HG02798 (cell line): ENCODE measurements around the gene ASPA.
"Not testable (repeated sequence)": the region's sequence is repeated elsewhere in the genome, so short reads cannot be mapped to it uniquely, and the experiment has no call there.

ENCODE experiments used
- ATAC-seq: cut with Tn5 transposase; IDR thresholded peaks from one replicate; pipeline ENCODE4 v1.9.1; 2021; ENCODE audit warnings: mild to moderate bottlenecking; ENCODE audit not compliant: unreplicated experiment, poor library complexity

The ASPA gene

DNA sequence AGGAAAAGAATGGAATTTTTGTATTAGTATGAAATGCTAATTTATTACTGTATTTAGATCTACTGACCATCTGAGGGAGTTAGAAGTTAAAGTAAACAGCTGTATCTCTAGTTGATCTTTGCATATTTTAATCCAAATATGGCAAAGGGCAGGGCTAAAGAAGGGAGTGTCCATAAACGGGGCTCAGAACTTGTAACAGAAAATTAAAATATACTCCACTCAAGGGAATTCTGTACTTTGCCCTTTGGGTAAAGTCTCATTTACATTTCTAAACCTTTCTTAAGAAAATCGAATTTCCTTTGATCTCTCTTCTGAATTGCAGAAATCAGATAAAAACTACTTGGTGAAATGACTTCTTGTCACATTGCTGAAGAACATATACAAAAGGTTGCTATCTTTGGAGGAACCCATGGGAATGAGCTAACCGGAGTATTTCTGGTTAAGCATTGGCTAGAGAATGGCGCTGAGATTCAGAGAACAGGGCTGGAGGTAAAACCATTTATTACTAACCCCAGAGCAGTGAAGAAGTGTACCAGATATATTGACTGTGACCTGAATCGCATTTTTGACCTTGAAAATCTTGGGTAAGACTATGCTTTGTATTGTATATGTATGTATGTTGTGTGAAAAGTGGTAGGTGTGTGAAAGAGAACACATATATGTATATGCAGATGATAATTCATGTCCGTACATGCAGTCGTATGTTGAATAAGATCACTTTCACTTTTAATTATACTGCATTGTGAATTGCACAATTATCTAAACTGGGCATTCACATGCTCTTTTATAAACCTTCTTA lies at the start of gene ASPA:
Gene ASPA (plus strand): TSS at position 186 of the 799 bp plus-strand sequence. CDS start 163 bp downstream, at position 349.
- no peak for ATAC-seq

DNA sequence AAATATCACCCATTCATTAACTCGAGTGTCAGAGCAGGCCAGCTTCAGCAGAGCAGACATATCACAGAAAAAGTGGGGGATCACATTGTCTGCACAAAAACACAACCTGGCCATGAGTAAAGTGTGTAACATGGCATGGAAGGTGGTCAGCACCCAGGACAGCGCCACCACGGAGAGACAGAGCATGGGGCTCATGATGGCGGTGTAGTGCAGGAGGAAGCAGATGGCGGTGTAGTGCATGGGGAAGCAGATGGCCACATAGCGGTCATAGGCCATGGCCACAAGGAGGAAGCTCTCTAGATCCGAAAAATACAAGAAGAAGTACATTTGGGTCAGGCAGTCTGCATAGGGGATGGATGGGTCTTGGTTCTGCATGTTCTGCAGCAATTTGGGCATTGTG lies 42.6 kb upstream of the ASPA start:
- not testable (repeated sequence) for ATAC-seq

- no peak for ATAC-seq
Measured at GRCh38 chr17:3433741-3434140, 42.1 kb upstream of the ASPA start, which contains the start of gene OR1E2. OR1E2 (minus strand) TSS chr17:3433841; CDS start chr17:3433841, 0 bp downstream.

GRCh38 chr17:3438368-3438767 lies 37.4 kb upstream of the ASPA start:
- no peak for ATAC-seq

GRCh38 chr17:3440451-3440850 lies 35.3 kb upstream of the ASPA start:
- no peak for ATAC-seq

GRCh38 chr17:3447625-3448024 lies 28.2 kb upstream of the ASPA start:
- no peak for ATAC-seq

GRCh38 chr17:3448059-3448665 lies 27.6 kb upstream of the ASPA start:
- no peak for ATAC-seq

- not testable (repeated sequence) for ATAC-seq
Measured at GRCh38 chr17:3466355-3466754, 9.4 kb upstream of the ASPA start.

DNA sequence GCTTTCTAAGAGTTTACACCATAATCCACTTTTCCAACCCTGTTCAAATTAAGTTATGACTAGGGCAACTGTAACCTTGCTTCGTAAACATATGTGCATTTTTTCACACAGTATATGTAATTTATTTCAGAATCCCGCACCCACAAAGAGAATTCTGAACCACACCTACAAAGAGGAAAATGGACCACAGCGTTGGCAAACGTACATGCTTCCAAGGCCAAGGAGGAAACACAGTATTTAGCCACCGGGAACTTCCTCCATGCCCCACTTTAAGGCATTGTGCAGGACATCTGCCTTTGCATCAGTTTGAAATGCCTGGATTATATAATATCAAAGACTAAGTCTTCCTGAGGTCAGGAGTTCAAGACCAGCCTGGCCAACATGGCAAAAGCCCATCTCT lies 6.3 kb upstream of the ASPA start:
- no peak for ATAC-seq

- no peak for ATAC-seq
Measured at GRCh38 chr17:3471599-3471998, 4.2 kb upstream of the ASPA start, which contains the start of gene SPATA22. SPATA22 (minus strand) TSS chr17:3471819; CDS start chr17:3469325, 2,494 bp downstream.

GRCh38 chr17:3472137-3472536 lies 3.7 kb upstream of the ASPA start:
- no peak for ATAC-seq

GRCh38 chr17:3474212-3474611 lies 1.6 kb upstream of the ASPA start:
- ATAC-seq, result no peak

- ATAC-seq, result no peak
Measured at GRCh38 chr17:3475251-3475685, 529 bp upstream of the ASPA start.

- no peak for ATAC-seq
Measured at GRCh38 chr17:3479988-3480387, 4.2 kb downstream of the ASPA start.

DNA sequence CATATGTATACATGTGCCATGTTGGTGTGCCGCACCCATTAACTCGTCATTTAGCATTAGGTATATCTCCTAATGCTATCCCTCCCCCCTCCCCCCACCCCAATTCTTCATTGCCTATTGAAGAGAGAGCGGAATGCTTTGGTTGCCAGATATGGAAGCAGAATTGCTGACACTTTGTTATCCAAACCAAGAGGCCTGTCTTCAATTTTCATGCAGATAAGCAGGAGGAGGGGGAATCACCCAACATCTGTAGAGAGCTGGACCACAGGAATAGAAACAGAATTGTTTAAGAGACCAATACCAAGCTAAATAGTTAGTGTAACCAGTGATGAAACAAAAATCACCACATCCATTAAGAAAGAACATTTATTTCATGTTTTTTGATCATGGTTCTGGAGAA lies 7.1 kb downstream of the ASPA start:
- no peak for ATAC-seq

GRCh38 chr17:3485481-3486068 lies 9.8 kb downstream of the ASPA start:
- ATAC-seq, result no peak

DNA sequence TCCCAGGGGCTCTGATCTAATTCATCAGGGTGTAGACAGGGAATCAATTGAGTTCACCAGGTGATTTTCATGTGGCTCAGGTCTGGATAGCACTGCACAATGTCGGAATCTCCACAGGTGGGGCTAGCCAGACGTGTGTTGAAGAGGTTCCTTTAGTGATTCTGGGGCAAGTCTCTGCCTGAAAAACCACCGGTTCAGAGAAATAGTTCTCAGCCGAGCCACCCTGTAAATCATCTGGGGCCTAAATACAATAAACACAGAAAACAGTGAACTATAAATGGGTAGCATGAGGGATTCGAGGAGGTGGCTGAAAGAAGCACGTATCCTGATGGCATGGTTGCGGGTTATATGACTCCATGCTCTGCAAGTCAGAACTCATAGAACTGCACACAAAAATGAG lies 21.3 kb downstream of the ASPA start:
- ATAC-seq, result no peak

DNA sequence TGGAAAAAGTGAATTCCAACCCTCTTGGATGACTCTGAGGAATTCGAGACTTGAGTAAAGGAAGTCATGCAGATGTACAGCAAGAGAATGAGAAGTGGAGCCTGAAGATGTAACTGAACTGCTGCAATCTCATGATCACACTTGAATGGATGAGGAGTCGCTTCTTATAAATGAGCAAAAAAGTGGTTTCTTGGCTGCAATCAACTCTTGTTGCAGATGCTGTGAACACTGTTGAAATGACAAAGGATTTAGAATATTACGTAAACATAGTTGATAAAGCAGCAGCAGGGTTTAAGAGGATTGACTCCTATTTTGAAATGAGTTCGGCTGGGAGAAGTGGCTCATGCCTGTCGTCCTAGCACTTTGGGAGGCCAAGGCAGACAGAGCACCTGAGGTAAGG lies 25.5 kb downstream of the ASPA start:
- ATAC-seq, result no peak

DNA sequence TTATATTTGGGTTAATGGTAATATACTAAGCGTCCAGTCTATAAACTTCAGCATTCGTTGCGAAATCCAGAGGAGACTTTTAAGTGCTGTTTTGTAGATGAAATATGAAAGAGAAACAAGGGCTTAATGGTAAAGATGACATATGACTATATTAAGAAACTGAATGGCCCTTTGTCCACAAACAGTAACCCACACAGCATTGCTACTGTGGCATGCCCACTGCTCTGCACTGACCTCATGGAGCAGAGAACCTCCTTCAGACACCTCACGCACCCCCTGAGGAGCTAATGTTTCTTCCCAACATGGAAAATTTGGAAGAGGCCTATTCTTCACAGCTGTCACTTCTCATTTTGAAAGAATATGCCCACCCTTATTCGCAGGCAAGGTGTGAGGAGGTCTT lies 26.7 kb downstream of the ASPA start:
- ATAC-seq, result no peak

DNA sequence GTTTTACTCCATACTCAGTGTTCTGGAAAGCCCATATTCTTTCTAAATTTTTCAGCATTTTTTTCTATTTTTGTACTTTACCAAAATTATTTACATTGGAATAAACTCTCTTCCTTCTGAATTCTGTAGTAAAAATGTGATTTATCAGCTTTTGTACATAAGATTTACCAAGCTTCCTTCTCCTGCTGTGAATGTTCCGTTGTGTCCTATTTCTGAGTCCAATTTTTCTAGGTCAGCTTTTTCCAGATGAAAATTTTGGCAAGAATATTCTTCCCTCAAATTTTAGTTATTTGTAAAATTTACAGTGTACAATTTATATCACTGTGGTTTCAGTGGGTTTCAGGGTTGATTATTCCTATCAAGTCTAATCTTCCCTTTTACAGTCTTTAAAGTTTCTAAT lies 27.5 kb downstream of the ASPA start:
- ATAC-seq, result no peak

GRCh38 chr17:3505008-3505407 lies 29.2 kb downstream of the ASPA start:
- no peak for ATAC-seq
